Naive thymus-derived CD8-positive, alpha-beta T cell (primary cell): ENCODE data around the gene ZFP37. TPM values are rescaled to one million over a fixed set of nuclear protein-coding genes. Genes with fewer than 3 reads are reported as not detected.
A peak's percentile ranks its signal among the peaks of the same experiment; 100 is the strongest.
"Not testable (repeated sequence)": the region's sequence is repeated elsewhere in the genome, so short reads cannot be mapped to it uniquely, and the experiment has no call there.

Source experiments
- ATAC-seq, 2 donors: fragments of 150-1000 bp; cut with Tn5 transposase in 1 of 2; sonication (Bioruptor Pico), chemical (Tn5 transposase) in 1 of 2; 1 replicate in 1 of 2; 2 replicates in 1 of 2; pipeline ENCODE4 v1.10.0; 2021; ENCODE audit warnings: mild to moderate bottlenecking in 2 of 2, moderate library complexity in 2 of 2
- POLR2A ChIA-PET: fragments of 350-600 bp; sonication (Branson Sonifier 250); formaldehyde crosslinking; loops from one replicate; lab custom pipeline; 2021; ENCODE audit warnings: antibody characterized with exemption; lab: Charles Lee
- DNase-seq, 10 donors: peaks; one replicate each; pipeline versions ENCODE4 v3.0.0 to v3.0.0-alpha.2; 2020 to 2022
- H3K27ac Mint-ChIP-seq, 10 donors: one replicate each; pipeline ENCODE4 v1.8.0; 2020 to 2022; ENCODE audit warnings: mild to moderate bottlenecking in 10 of 10, mixed read lengths in 10 of 10, moderate library complexity in 4 of 10, inconsistent platforms in 1 of 10
- H3K27me3 Mint-ChIP-seq, 5 donors: one replicate each; pipeline ENCODE4 v1.8.0; 2021 to 2022; ENCODE audit warnings: mixed read lengths in 5 of 5
- H3K36me3 Mint-ChIP-seq, 3 donors: one replicate each; pipeline ENCODE4 v1.8.0; 2020 to 2022; ENCODE audit warnings: mixed read lengths in 3 of 3, mild to moderate bottlenecking in 2 of 3, inconsistent platforms in 1 of 3
- H3K4me1 Mint-ChIP-seq, 4 donors: one replicate each; pipeline ENCODE4 v1.8.0; 2021 to 2022; ENCODE audit warnings: mixed read lengths in 4 of 4
- H3K4me3 Mint-ChIP-seq, 10 donors: one replicate each; pipeline ENCODE4 v1.8.0; 2020 to 2022; ENCODE audit warnings: mild to moderate bottlenecking in 10 of 10, mixed read lengths in 10 of 10, moderate library complexity in 6 of 10, inconsistent platforms in 1 of 10
- H3K9me3 Mint-ChIP-seq, 9 donors: one replicate each; pipeline ENCODE4 v1.8.0; 2020 to 2022; ENCODE audit warnings: mixed read lengths in 9 of 9, mild to moderate bottlenecking in 3 of 9, inconsistent platforms in 1 of 9, moderate library complexity in 1 of 9
- polyA plus RNA-seq, 3 donors: library from polyadenylated mRNA; unstranded; fragments of 300-500 nt; fragmentation: Illumina TruSeq; gene quantifications; one replicate each; pipeline ENCODE4 v1.2.3, GENCODE V29; 2021
- total RNA-seq, 8 experiments: library from RNA in 2 of 8; stranded (reverse) in 2 of 8; gene quantifications; one replicate each; pipeline ENCODE4 v1.2.3 and lab custom pipeline; 2021 to 2026

Gene ZFP37
- total RNA-seq (1 to 10 TPM; 2.6 to 4.1 TPM), polyA plus RNA-seq (1 to 10 TPM in 2 of 3 donors, under 1 TPM in 1; 0.88 to 2.1 (median 1.4) TPM), total RNA-seq (lab: John Stamatoyannopoulos, UW) (2.5 to 9.3 (median 3.2) reads per million in 6 experiments)

- H3K36me3 Mint-ChIP-seq: peaks cover 7 to 19% (median 16%) of the 10 kb centered on the region in 3 donors
- H3K4me1 Mint-ChIP-seq: peaks cover 0 to 3% (median 0%) of the 10 kb centered on the region in 4 donors
- H3K27me3 Mint-ChIP-seq: peaks cover 12 to 20% (median 13%) of the 10 kb centered on the region in 5 donors
- DNase-seq (peak; percentile 47 to 85 (median 58)), ATAC-seq (peak; percentile 93 to 94)
- H3K9me3 Mint-ChIP-seq: peaks cover 0 to 14% (median 8%) of the 10 kb centered on the region in 9 donors
- POLR2A ChIA-PET: no interaction called here
- no peak within 1 kb of the TSS for H3K27ac Mint-ChIP-seq
- H3K4me3 Mint-ChIP-seq: no peak within 1 kb of the TSS
Measured at GRCh38 chr9:113056191-113057106, at the start of gene ZFP37. Gene ZFP37, minus strand, starts transcription at chr9:113056724. Its CDS starts 36 bp downstream, at chr9:113056688.

GRCh38 chr9:113105345-113105744, 48.8 kb upstream of the ZFP37 start:
- H3K4me1 Mint-ChIP-seq, H3K27ac Mint-ChIP-seq, H3K4me3 Mint-ChIP-seq, H3K27me3 Mint-ChIP-seq, DNase-seq, ATAC-seq, H3K9me3 Mint-ChIP-seq, POLR2A ChIA-PET, H3K36me3 Mint-ChIP-seq: not testable (repeated sequence)

- POLR2A ChIA-PET: no interaction called here
- Mint-ChIP-seq H3K4me1 (no peaks in the 10 kb centered on the region), H3K9me3 (peaks cover 0 to 37% (median 13%) of the 10 kb centered on the region in 9 donors), H3K36me3 (peaks cover 0 to 15% (median 0%) of the 10 kb centered on the region in 3 donors), H3K27ac (no peak overlapping the region), H3K27me3 (peaks cover 40 to 91% (median 64%) of the 10 kb centered on the region in 5 donors), H3K4me3 (no peak overlapping the region)
- no peak for DNase-seq
- no peak for ATAC-seq
Measured at GRCh38 chr9:113095561-113095960, 39.0 kb upstream of the ZFP37 start.

GRCh38 chr9:113089924-113090323, 33.4 kb upstream of the ZFP37 start:
- H3K27ac Mint-ChIP-seq, ATAC-seq, DNase-seq, H3K4me1 Mint-ChIP-seq, H3K4me3 Mint-ChIP-seq, POLR2A ChIA-PET: not testable (repeated sequence)
- Mint-ChIP-seq H3K36me3 (peaks cover 0 to 14% (median 4%) of the 10 kb centered on the region in 3 donors), H3K9me3 (peaks cover 0 to 30% (median 12%) of the 10 kb centered on the region in 9 donors), H3K27me3 (peaks cover 27 to 50% (median 37%) of the 10 kb centered on the region in 5 donors)

GRCh38 chr9:113089143-113089505, 32.6 kb upstream of the ZFP37 start:
- POLR2A ChIA-PET, H3K4me1 Mint-ChIP-seq, H3K27ac Mint-ChIP-seq, ATAC-seq, DNase-seq: not testable (repeated sequence)
- Mint-ChIP-seq H3K4me3 (peak overlapping the region in 1 of 10 donors; percentile 14), H3K36me3 (peaks cover 0 to 14% (median 4%) of the 10 kb centered on the region in 3 donors), H3K9me3 (peaks cover 0 to 30% (median 12%) of the 10 kb centered on the region in 9 donors), H3K27me3 (peaks cover 25 to 46% (median 34%) of the 10 kb centered on the region in 5 donors)

GRCh38 chr9:113088456-113089142, 32.1 kb upstream of the ZFP37 start:
- H3K9me3 Mint-ChIP-seq: peaks cover 0 to 28% (median 12%) of the 10 kb centered on the region in 9 donors
- H3K4me3 Mint-ChIP-seq, H3K4me1 Mint-ChIP-seq, POLR2A ChIA-PET, H3K27ac Mint-ChIP-seq, ATAC-seq: not testable (repeated sequence)
- H3K27me3 Mint-ChIP-seq: peaks cover 22 to 40% (median 30%) of the 10 kb centered on the region in 5 donors
- peak in 2 of 10 donors; percentile 19 to 60 for DNase-seq
- H3K36me3 Mint-ChIP-seq: peaks cover 0 to 14% (median 4%) of the 10 kb centered on the region in 3 donors

GRCh38 chr9:113062932-113063310, 6.4 kb upstream of the ZFP37 start:
- H3K27ac Mint-ChIP-seq, H3K4me1 Mint-ChIP-seq, POLR2A ChIA-PET, H3K4me3 Mint-ChIP-seq, ATAC-seq: not testable (repeated sequence)
- Mint-ChIP-seq H3K27me3 (peaks cover 10 to 16% (median 13%) of the 10 kb centered on the region in 5 donors), H3K36me3 (peaks cover 7 to 17% (median 14%) of the 10 kb centered on the region in 3 donors), H3K9me3 (peaks cover 0 to 14% (median 8%) of the 10 kb centered on the region in 9 donors)
- DNase-seq: peak in 3 of 10 donors; percentile 15 to 21 (median 18)

- H3K27ac Mint-ChIP-seq, H3K4me3 Mint-ChIP-seq, ATAC-seq, POLR2A ChIA-PET, H3K4me1 Mint-ChIP-seq: not testable (repeated sequence)
- Mint-ChIP-seq H3K27me3 (peaks cover 12 to 20% (median 13%) of the 10 kb centered on the region in 5 donors), H3K36me3 (peaks cover 7 to 19% (median 16%) of the 10 kb centered on the region in 3 donors), H3K9me3 (peaks cover 0 to 14% (median 8%) of the 10 kb centered on the region in 9 donors)
- DNase-seq: peak in 1 of 10 donors; percentile 34
Measured at GRCh38 chr9:113062256-113062931, 5.9 kb upstream of the ZFP37 start.

GRCh38 chr9:113061072-113061850, 4.7 kb upstream of the ZFP37 start:
- H3K9me3 Mint-ChIP-seq: peaks cover 0 to 14% (median 8%) of the 10 kb centered on the region in 9 donors

GRCh38 chr9:113059581-113060284, 3.2 kb upstream of the ZFP37 start:
- Mint-ChIP-seq H3K36me3 (peaks cover 7 to 19% (median 16%) of the 10 kb centered on the region in 3 donors), H3K27ac (peak overlapping the region in 1 of 10 donors; percentile 34), H3K27me3 (peaks cover 12 to 20% (median 13%) of the 10 kb centered on the region in 5 donors), H3K4me3 (peak overlapping the region in 7 of 10 donors; percentile 12 to 64 (median 41)), H3K9me3 (peaks cover 0 to 14% (median 8%) of the 10 kb centered on the region in 9 donors)
- POLR2A ChIA-PET, H3K4me1 Mint-ChIP-seq, ATAC-seq: not testable (repeated sequence)
- peak in 1 of 10 donors; percentile 56 for DNase-seq

More at GRCh38 chr9:113061072-113061850, 4.7 kb upstream of the ZFP37 start:
- ATAC-seq, POLR2A ChIA-PET, H3K27ac Mint-ChIP-seq, H3K4me3 Mint-ChIP-seq, H3K4me1 Mint-ChIP-seq: not testable (repeated sequence)
- DNase-seq: peak in 3 of 10 donors; percentile 11 to 61 (median 14)
- peaks cover 7 to 19% (median 16%) of the 10 kb centered on the region in 3 donors for H3K36me3 Mint-ChIP-seq
- H3K27me3 Mint-ChIP-seq: peaks cover 12 to 20% (median 13%) of the 10 kb centered on the region in 5 donors

- H3K36me3 Mint-ChIP-seq: peaks cover 7 to 19% (median 16%) of the 10 kb centered on the region in 3 donors
- H3K4me1 Mint-ChIP-seq: peaks cover 0 to 3% (median 0%) of the 10 kb centered on the region in 4 donors
- H3K9me3 Mint-ChIP-seq: peaks cover 0 to 14% (median 8%) of the 10 kb centered on the region in 9 donors
- DNase-seq: no peak
- H3K4me3 Mint-ChIP-seq: no peak overlapping the region
- peaks cover 12 to 20% (median 13%) of the 10 kb centered on the region in 5 donors for H3K27me3 Mint-ChIP-seq
- ATAC-seq: peak; percentile 21 to 24
- H3K27ac Mint-ChIP-seq: no peak overlapping the region
- POLR2A ChIA-PET: no interaction called here
Measured at GRCh38 chr9:113057193-113057592, 669 bp upstream of the ZFP37 start.
